ENCODE measurements around the gene SENP3. TPM values are rescaled to one million over a fixed set of nuclear protein-coding genes. Genes with fewer than 3 reads are reported as not detected.
A peak's percentile ranks its signal among the peaks of the same experiment; 100 is the strongest.

The SENP3 gene
- total and polyA plus RNA-seq, 9 donors, result 31.2 to 104 (median 42.7) TPM

DNA sequence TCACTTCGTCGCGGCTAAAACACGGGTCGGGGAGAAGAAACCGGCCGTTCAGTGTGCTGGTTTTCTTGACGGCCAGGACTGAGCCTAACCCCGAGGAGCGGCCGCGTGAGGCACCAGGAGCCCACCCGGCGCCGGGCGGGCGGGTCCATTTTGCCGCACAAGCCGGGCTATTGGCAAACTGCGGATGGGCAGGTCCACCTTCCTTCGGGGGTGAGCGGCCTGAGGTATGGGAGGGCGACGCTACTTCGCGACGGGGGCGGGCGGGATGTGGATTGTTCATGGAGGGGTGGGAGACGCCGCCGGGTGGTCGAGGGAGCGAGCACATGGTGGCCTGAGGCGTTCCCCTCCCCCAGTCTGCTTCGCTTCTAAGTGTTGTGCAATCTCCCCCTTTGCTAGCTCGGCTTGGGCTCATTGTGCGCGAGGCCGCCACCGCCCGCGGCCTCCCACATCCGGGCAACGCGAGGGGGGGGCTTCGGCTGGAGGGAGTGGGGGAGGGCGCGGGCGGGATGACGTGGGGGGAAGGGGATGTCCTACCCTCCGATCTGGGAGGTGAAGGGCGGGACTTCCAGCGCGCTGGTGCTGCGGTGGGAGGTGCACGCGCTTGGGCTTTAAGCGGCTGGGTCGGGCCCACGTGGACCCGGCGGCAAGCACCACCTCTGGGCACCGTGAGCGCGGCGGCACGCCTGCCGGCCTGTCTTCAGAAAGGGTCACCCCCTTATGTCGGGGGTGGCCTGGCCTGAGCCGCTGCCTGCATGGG is 11.8 kb downstream of the SENP3 start:
- peak; percentile 89 to 92 (median 91) for DNase-seq
- intact Hi-C loops (cut with DNase I), result loop anchor here in 1 of 4 donors (5.0 kb wide), 2 partner anchors 114 to 266 kb away; partner anchors contain the start of genes EIF5A, TP53 and WRAP53
- TF ChIP-seq CTCF (IDR thresholded peaks at IDR 0.05), result no peak
- peak; percentile 65 for TF ChIP-seq EP300 (IDR thresholded peaks at IDR 0.05)
- peak; percentile 16 for TF ChIP-seq POLR2A (IDR thresholded peaks at IDR 0.05)

GRCh38 chr17:7574176-7574953 is 12.6 kb downstream of the SENP3 start:
- H3K36me3 ChIP-seq, result no peaks in the 10 kb centered on the region
- no peaks in the 10 kb centered on the region for H3K27me3 ChIP-seq
- H3K27ac ChIP-seq, result peak overlapping the region; percentile 94 to 97
- 11 to 17% (median 11%) methylated on average over 15 of the region's 15 CpGs for WGBS, 3 donors
- intact Hi-C loops (cut with DNase I), result loop anchor here in 1 of 4 donors (5.0 kb wide), 2 partner anchors 113 to 267 kb away; partner anchors contain the start of genes EIF5A, TP53 and WRAP53
- H3K4me3 ChIP-seq, result peak overlapping the region; percentile 100
- DNase-seq, result no peak
- TF ChIP-seq CTCF (IDR thresholded peaks at IDR 0.05), result no peak
- TF ChIP-seq POLR2A (IDR thresholded peaks at IDR 0.05), result no peak
- no peak for TF ChIP-seq EP300 (IDR thresholded peaks at IDR 0.05)
- H3K4me1 ChIP-seq (ENCODE audit: insufficient read depth), result peaks cover 3% of the 10 kb centered on the region
- H3K9me3 ChIP-seq, result no peaks in the 10 kb centered on the region

More for the DNA sequence above, 11.8 kb downstream of the SENP3 start:
- Histone ChIP-seq H3K4me1 (ENCODE audit: insufficient read depth) (peaks cover 3% of the 10 kb centered on the region), H3K27me3 (no peaks in the 10 kb centered on the region), H3K27ac (peak overlapping the region; percentile 94 to 97), H3K9me3 (no peaks in the 10 kb centered on the region), H3K36me3 (no peaks in the 10 kb centered on the region), H3K4me3 (peak overlapping the region; percentile 100)
- 0 to 1% (median 0%) methylated on average over 49 to 71 of the region's 71 CpGs for WGBS, 3 donors

DNA sequence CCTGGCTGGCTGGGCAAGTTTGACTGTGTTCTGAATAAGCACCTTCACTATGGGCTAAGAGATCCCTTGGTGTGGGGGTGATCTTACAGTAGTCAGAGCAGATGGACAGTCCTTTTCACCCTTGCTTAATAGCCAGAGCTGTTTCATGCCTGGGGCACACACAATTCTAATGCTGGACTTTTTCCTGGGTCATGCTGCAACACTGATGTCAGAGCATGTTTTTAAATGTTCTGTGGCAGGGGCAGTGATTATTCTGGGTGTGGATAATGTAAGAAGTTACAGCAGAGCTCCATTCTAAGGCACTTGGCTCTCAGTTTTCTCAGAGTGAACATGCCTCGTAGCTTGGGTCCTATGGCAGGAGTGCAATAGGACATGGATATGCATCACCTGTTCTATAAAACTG is 13.8 kb downstream of the SENP3 start:
- no peak for DNase-seq
- Histone ChIP-seq H3K27me3 (no peaks in the 10 kb centered on the region), H3K9me3 (no peaks in the 10 kb centered on the region), H3K36me3 (no peaks in the 10 kb centered on the region), H3K4me3 (no peak overlapping the region), H3K4me1 (ENCODE audit: insufficient read depth) (peaks cover 3% of the 10 kb centered on the region), H3K27ac (peak overlapping the region in 1 of 2 donors; percentile 1)
- TF ChIP-seq CTCF (IDR thresholded peaks at IDR 0.05) (no peak), POLR2A (IDR thresholded peaks at IDR 0.05) (no peak), EP300 (IDR thresholded peaks at IDR 0.05) (no peak)
- intact Hi-C loops (cut with DNase I), result no loop called here
- 45 to 59% (median 53%) methylated on average over 1 of the region's 1 CpG for WGBS, 3 donors

DNA sequence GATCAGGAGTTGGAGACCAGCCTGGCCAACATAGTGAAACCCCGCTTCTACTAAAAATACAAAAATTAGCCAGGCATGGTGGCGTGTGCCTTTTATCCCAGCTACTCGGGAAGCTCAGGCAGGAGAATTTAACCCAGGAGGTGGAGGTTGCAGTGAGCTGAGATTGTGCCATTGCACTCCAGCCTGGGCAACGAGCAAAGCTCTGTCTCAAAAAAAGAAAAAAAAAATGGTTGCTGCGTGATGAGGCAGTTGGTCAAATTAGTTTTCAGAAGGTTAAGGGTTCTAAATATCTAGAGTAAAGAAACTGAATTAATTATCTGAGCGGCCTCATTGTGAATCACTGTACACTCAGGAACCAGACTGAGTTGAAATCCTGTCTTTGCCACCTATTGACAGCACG is 14.2 kb downstream of the SENP3 start:
- TF ChIP-seq CTCF (IDR thresholded peaks at IDR 0.05), result no peak
- TF ChIP-seq EP300 (IDR thresholded peaks at IDR 0.05), result no peak
- no peak for TF ChIP-seq POLR2A (IDR thresholded peaks at IDR 0.05)
- Histone ChIP-seq H3K4me1 (ENCODE audit: insufficient read depth) (peaks cover 3% of the 10 kb centered on the region), H3K36me3 (no peaks in the 10 kb centered on the region), H3K27me3 (no peaks in the 10 kb centered on the region), H3K9me3 (no peaks in the 10 kb centered on the region), H3K27ac (no peak overlapping the region), H3K4me3 (no peak overlapping the region)
- intact Hi-C loops (cut with DNase I), result no loop called here
- no peak for DNase-seq
- WGBS, 3 donors, result 52 to 66% (median 60%) methylated on average over 7 of the region's 7 CpGs
